Smooth muscle cell (in vitro differentiated cells): Measurements from ENCODE around the gene SRCAP. TPM values are rescaled to one million over a fixed set of nuclear protein-coding genes. Genes with fewer than 3 reads are reported as not detected.

Experiments used
- DNase-seq: peaks from one replicate; lab custom pipeline; 2025; ENCODE audit not compliant: unreplicated experiment; lab: John Stamatoyannopoulos, UW
- H2AFZ ChIP-seq: fragments of 200-600 bp; sonication (generic); 2 replicates; pipeline ENCODE4 v1.6.0; 2016; ENCODE audit warnings: antibody characterized with exemption, low read depth, mild to moderate bottlenecking
- H3F3A ChIP-seq: fragments of 200-600 bp; sonication (generic); 2 replicates; pipeline ENCODE4 v1.6.0; 2017; ENCODE audit warnings: antibody characterized with exemption, low read depth
- H3K27ac ChIP-seq: fragments of 200-600 bp; sonication (generic); 2 replicates; pipeline ENCODE4 v1.5.1; 2016; ENCODE audit warnings: low read depth, mild to moderate bottlenecking
- H3K27me3 ChIP-seq: fragments of 200-600 bp; sonication (generic); 2 replicates; pipeline ENCODE4 v1.6.1; 2016; ENCODE audit warnings: low read depth, mild to moderate bottlenecking
- H3K36me3 ChIP-seq: fragments of 200-600 bp; sonication (generic); 2 replicates; pipeline ENCODE4 v1.5.1; 2016; ENCODE audit warnings: low read depth
- H3K4me1 ChIP-seq: fragments of 200-600 bp; sonication (generic); 2 replicates; pipeline ENCODE4 v1.5.1; 2016; ENCODE audit warnings: low read depth
- H3K4me2 ChIP-seq: fragments of 200-600 bp; sonication (generic); 2 replicates; pipeline ENCODE4 v1.6.0; 2016; ENCODE audit warnings: mild to moderate bottlenecking
- H3K4me3 ChIP-seq: fragments of 200-600 bp; sonication (generic); 2 replicates; pipeline ENCODE4 v1.5.1; 2016; ENCODE audit warnings: mild to moderate bottlenecking
- H3K79me2 ChIP-seq: fragments of 200-600 bp; sonication (generic); 2 replicates; pipeline ENCODE4 v1.6.0; 2016; ENCODE audit warnings: low read depth, mild to moderate bottlenecking
- H3K9ac ChIP-seq: fragments of 200-600 bp; sonication (generic); 2 replicates; pipeline ENCODE4 v1.6.0; 2016; ENCODE audit warnings: low read depth
- H3K9me3 ChIP-seq: fragments of 200-600 bp; sonication (generic); replicated peaks from 2 replicates; pipeline ENCODE4 v1.5.1; 2016; ENCODE audit warnings: low read depth
- H4K20me1 ChIP-seq: fragments of 200-600 bp; sonication (generic); 2 replicates; pipeline ENCODE4 v1.6.0; 2016; ENCODE audit warnings: low read depth
- CTCF ChIP-seq: fragments of 200-600 bp; sonication (generic); IDR thresholded peaks from 2 replicates; pipeline ENCODE4 v1.5.1; 2017; ENCODE audit warnings: borderline replicate concordance, mild to moderate bottlenecking, antibody characterized with exemption; ENCODE audit not compliant: insufficient read depth, poor library complexity, severe bottlenecking
- WGBS: methylation state at CpG from one replicate; pipeline ENCODE4 v1.1.7; 2016; ENCODE audit warnings: low lambda C conversion rate; 5-methylcytosine and 5-hydroxymethylcytosine counted together
- polyA plus RNA-seq: library from polyadenylated mRNA; unstranded; fragments of >200 nt; fragmentation: Nextera tagmentation; extraction: Ambion mirVana; gene quantifications from 2 replicates; pipeline ENCODE4 v1.2.1, GENCODE V29; 2016
- total RNA-seq: library from RNA; depleted of rRNA; stranded (reverse); fragments of >200 nt; gene quantifications from 2 replicates; pipeline ENCODE4 v1.2.3, GENCODE V29; 2014

Gene SRCAP
- total and polyA plus RNA-seq, 2 experiments from 2014 or later, result 9.0 to 14.5 TPM

- H3K4me3 ChIP-seq, result no peak overlapping the region
- no peaks in the 10 kb centered on the region for H3K9me3 ChIP-seq
- H2AFZ ChIP-seq, result no peak overlapping the region
- WGBS, result 95% methylated on average over 17 of the region's 17 CpGs
- H3F3A ChIP-seq, result peaks cover 3% of the 10 kb centered on the region
- peaks cover 18% of the 10 kb centered on the region for H3K36me3 ChIP-seq
- peaks cover 4% of the 10 kb centered on the region for H3K4me1 ChIP-seq
- no peak for DNase-seq
- peaks cover 12% of the 10 kb centered on the region for H4K20me1 ChIP-seq
- H3K9ac ChIP-seq, result no peak overlapping the region
- no peak overlapping the region for H3K27ac ChIP-seq
- no peaks in the 10 kb centered on the region for H3K27me3 ChIP-seq
- no peak for TF ChIP-seq CTCF
- no peak overlapping the region for H3K4me2 ChIP-seq
- no peaks in the 10 kb centered on the region for H3K79me2 ChIP-seq
Observed at GRCh38 chr16:30736995-30737793, 38.2 kb downstream of the SRCAP start.

- no peaks in the 10 kb centered on the region for H3K79me2 ChIP-seq
- peaks cover 12% of the 10 kb centered on the region for H4K20me1 ChIP-seq
- no peaks in the 10 kb centered on the region for H3K9me3 ChIP-seq
Observed at GRCh38 chr16:30737794-30738648, 39.0 kb downstream of the SRCAP start.

GRCh38 chr16:30738984-30739951, 40.3 kb downstream of the SRCAP start:
- H3K9me3 ChIP-seq, result no peaks in the 10 kb centered on the region
- no peak overlapping the region for H3K9ac ChIP-seq
- no peak for DNase-seq
- peaks cover 3% of the 10 kb centered on the region for H3F3A ChIP-seq
- peaks cover 12% of the 10 kb centered on the region for H4K20me1 ChIP-seq
- H3K79me2 ChIP-seq, result no peaks in the 10 kb centered on the region
- WGBS, result 93% methylated on average over 37 of the region's 37 CpGs
- H3K4me3 ChIP-seq, result no peak overlapping the region
- H3K4me2 ChIP-seq, result no peak overlapping the region
- no peak overlapping the region for H2AFZ ChIP-seq
- no peaks in the 10 kb centered on the region for H3K27me3 ChIP-seq
- peaks cover 7% of the 10 kb centered on the region for H3K36me3 ChIP-seq
- H3K4me1 ChIP-seq, result peaks cover 4% of the 10 kb centered on the region
- TF ChIP-seq CTCF, result no peak
- peak overlapping the region; percentile 97 for H3K27ac ChIP-seq

More at GRCh38 chr16:30737794-30738648, 39.0 kb downstream of the SRCAP start:
- Histone ChIP-seq H3K4me1 (peaks cover 4% of the 10 kb centered on the region), H3K27me3 (no peaks in the 10 kb centered on the region), H3K36me3 (peaks cover 18% of the 10 kb centered on the region), H2AFZ (no peak overlapping the region), H3K4me3 (no peak overlapping the region), H3K4me2 (no peak overlapping the region), H3K9ac (no peak overlapping the region), H3F3A (peaks cover 3% of the 10 kb centered on the region), H3K27ac (no peak overlapping the region)
- no peak for DNase-seq
- TF ChIP-seq CTCF, result no peak
- 98% methylated on average over 25 of the region's 25 CpGs for WGBS
